ENCODE measurements around the gene SNX10. TPM values are rescaled to one million over a fixed set of nuclear protein-coding genes. Genes with fewer than 3 reads are reported as not detected.

Gene SNX10
- total and polyA plus RNA-seq, 5 experiments from 2014 or later, result 6.1 to 14.7 (median 10.9) TPM

GRCh38 chr7:26378016-26378415, 86.4 kb downstream of the SNX10 start:
- no peaks in the 10 kb centered on the region for H3K9me3 Mint-ChIP-seq
- H3K36me3 Mint-ChIP-seq, result peaks cover 3 to 6% (median 4%) of the 10 kb centered on the region in 3 donors
- DNase-seq (no peak), ATAC-seq (no peak)
- H3K27me3 Mint-ChIP-seq, result peaks cover 22 to 42% (median 28%) of the 10 kb centered on the region in 5 donors
- POLR2A ChIA-PET, result no interaction called here
- peaks cover 0 to 5% (median 3%) of the 10 kb centered on the region in 4 donors for H3K4me1 Mint-ChIP-seq
- no peak overlapping the region for H3K4me3 Mint-ChIP-seq
- no peak overlapping the region for H3K27ac Mint-ChIP-seq

GRCh38 chr7:26379711-26380110, 88.0 kb downstream of the SNX10 start:
- H3K27me3 Mint-ChIP-seq, result peaks cover 18 to 51% (median 24%) of the 10 kb centered on the region in 5 donors
- H3K9me3 Mint-ChIP-seq, result no peaks in the 10 kb centered on the region
- H3K4me1 Mint-ChIP-seq, result peaks cover 0 to 5% (median 3%) of the 10 kb centered on the region in 4 donors
- POLR2A ChIA-PET, result no interaction called here
- no peak for ATAC-seq
- H3K36me3 Mint-ChIP-seq, result no peaks in the 10 kb centered on the region
- DNase-seq, result no peak
- no peak overlapping the region for H3K4me3 Mint-ChIP-seq
- H3K27ac Mint-ChIP-seq, result no peak overlapping the region

GRCh38 chr7:26381476-26382353, 90.1 kb downstream of the SNX10 start:
- ATAC-seq (no peak), DNase-seq (no peak)
- POLR2A ChIA-PET, result no interaction called here
- Mint-ChIP-seq H3K27me3 (peaks cover 23 to 49% (median 28%) of the 10 kb centered on the region in 5 donors), H3K4me1 (peaks cover 0 to 5% (median 2%) of the 10 kb centered on the region in 4 donors), H3K36me3 (no peaks in the 10 kb centered on the region), H3K4me3 (no peak overlapping the region), H3K27ac (no peak overlapping the region), H3K9me3 (no peaks in the 10 kb centered on the region)

- H3K9me3 Mint-ChIP-seq, result no peaks in the 10 kb centered on the region
- POLR2A ChIA-PET, result no interaction called here
Measured at GRCh38 chr7:26385240-26385639, 93.6 kb downstream of the SNX10 start.

GRCh38 chr7:26387731-26388130, 96.1 kb downstream of the SNX10 start:
- DNase-seq, result no peak
- POLR2A ChIA-PET, result no interaction called here
- peaks cover 20 to 41% (median 25%) of the 10 kb centered on the region in 5 donors for H3K27me3 Mint-ChIP-seq

More at GRCh38 chr7:26385240-26385639, 93.6 kb downstream of the SNX10 start:
- DNase-seq, result no peak
- ATAC-seq, result no peak
- Mint-ChIP-seq H3K27me3 (peaks cover 18 to 33% (median 27%) of the 10 kb centered on the region in 5 donors), H3K4me3 (no peak overlapping the region), H3K27ac (no peak overlapping the region), H3K36me3 (no peaks in the 10 kb centered on the region), H3K4me1 (no peaks in the 10 kb centered on the region)

GRCh38 chr7:26388256-26388655, 96.6 kb downstream of the SNX10 start:
- H3K27me3 Mint-ChIP-seq, result peaks cover 20 to 42% (median 25%) of the 10 kb centered on the region in 5 donors
- no peak overlapping the region for H3K4me3 Mint-ChIP-seq
- ATAC-seq (no peak), DNase-seq (no peak)
- POLR2A ChIA-PET, result no interaction called here
- no peaks in the 10 kb centered on the region for H3K36me3 Mint-ChIP-seq
- no peaks in the 10 kb centered on the region for H3K9me3 Mint-ChIP-seq
- no peak overlapping the region for H3K27ac Mint-ChIP-seq
- no peaks in the 10 kb centered on the region for H3K4me1 Mint-ChIP-seq

More at GRCh38 chr7:26387731-26388130, 96.1 kb downstream of the SNX10 start:
- Mint-ChIP-seq H3K27ac (no peak overlapping the region), H3K9me3 (no peaks in the 10 kb centered on the region), H3K4me1 (no peaks in the 10 kb centered on the region), H3K36me3 (no peaks in the 10 kb centered on the region), H3K4me3 (no peak overlapping the region)
- no peak for ATAC-seq

GRCh38 chr7:26390016-26390415, 98.4 kb downstream of the SNX10 start:
- no peak for DNase-seq
- POLR2A ChIA-PET, result no interaction called here
- Mint-ChIP-seq H3K4me1 (no peaks in the 10 kb centered on the region), H3K27me3 (peaks cover 18 to 45% (median 27%) of the 10 kb centered on the region in 5 donors), H3K36me3 (no peaks in the 10 kb centered on the region), H3K4me3 (no peak overlapping the region), H3K9me3 (no peaks in the 10 kb centered on the region), H3K27ac (no peak overlapping the region)
- no peak for ATAC-seq

GRCh38 chr7:26393818-26394217, 102.2 kb downstream of the SNX10 start:
- Mint-ChIP-seq H3K27me3 (peaks cover 31 to 45% (median 43%) of the 10 kb centered on the region in 5 donors), H3K4me1 (peaks cover 5 to 10% (median 6%) of the 10 kb centered on the region in 4 donors), H3K36me3 (no peaks in the 10 kb centered on the region), H3K27ac (no peak overlapping the region), H3K4me3 (no peak overlapping the region), H3K9me3 (peaks cover 0 to 1% (median 0%) of the 10 kb centered on the region in 9 donors)
- POLR2A ChIA-PET, result no interaction called here
- DNase-seq (no peak), ATAC-seq (no peak)

GRCh38 chr7:26397332-26397731, 105.7 kb downstream of the SNX10 start:
- POLR2A ChIA-PET, result no interaction called here
- ATAC-seq (no peak), DNase-seq (no peak)
- peaks cover 8 to 20% (median 14%) of the 10 kb centered on the region in 4 donors for H3K4me1 Mint-ChIP-seq
- peak overlapping the region in 7 of 10 donors; percentile 23 to 85 (median 80) for H3K4me3 Mint-ChIP-seq
- peaks cover 36 to 49% (median 42%) of the 10 kb centered on the region in 5 donors for H3K27me3 Mint-ChIP-seq
- H3K27ac Mint-ChIP-seq, result no peak overlapping the region
- H3K36me3 Mint-ChIP-seq, result no peaks in the 10 kb centered on the region
- H3K9me3 Mint-ChIP-seq, result peaks cover 0 to 2% (median 0%) of the 10 kb centered on the region in 9 donors

- DNase-seq, result peak in 1 of 10 donors; percentile 2
- H3K4me3 Mint-ChIP-seq, result peak overlapping the region; percentile 74 to 85 (median 80)
- H3K27me3 Mint-ChIP-seq, result peaks cover 36 to 49% (median 42%) of the 10 kb centered on the region in 5 donors
- H3K27ac Mint-ChIP-seq, result no peak overlapping the region
- POLR2A ChIA-PET, result no interaction called here
- ATAC-seq, result peak; percentile 45 to 54
- peaks cover 8 to 20% (median 14%) of the 10 kb centered on the region in 4 donors for H3K4me1 Mint-ChIP-seq
- H3K36me3 Mint-ChIP-seq, result no peaks in the 10 kb centered on the region
- H3K9me3 Mint-ChIP-seq, result peaks cover 0 to 2% (median 0%) of the 10 kb centered on the region in 9 donors
Measured at GRCh38 chr7:26397796-26398426, 106.2 kb downstream of the SNX10 start.

- H3K36me3 Mint-ChIP-seq, result no peaks in the 10 kb centered on the region
- H3K9me3 Mint-ChIP-seq, result peaks cover 0 to 2% (median 0%) of the 10 kb centered on the region in 9 donors
- POLR2A ChIA-PET, result no interaction called here
- ATAC-seq, result peak; percentile 51 to 57
- H3K4me1 Mint-ChIP-seq, result peaks cover 8 to 20% (median 14%) of the 10 kb centered on the region in 4 donors
- H3K4me3 Mint-ChIP-seq, result peak overlapping the region in 8 of 10 donors; percentile 76 to 98 (median 84)
- peaks cover 35 to 48% (median 39%) of the 10 kb centered on the region in 5 donors for H3K27me3 Mint-ChIP-seq
- no peak for DNase-seq
- H3K27ac Mint-ChIP-seq, result no peak overlapping the region
Measured at GRCh38 chr7:26398427-26398755, 106.7 kb downstream of the SNX10 start.

GRCh38 chr7:26398756-26399509, 107.3 kb downstream of the SNX10 start:
- ATAC-seq, result peak; percentile 50 to 66
- Mint-ChIP-seq H3K9me3 (peaks cover 0 to 2% (median 0%) of the 10 kb centered on the region in 9 donors), H3K36me3 (no peaks in the 10 kb centered on the region), H3K4me1 (peaks cover 8 to 20% (median 14%) of the 10 kb centered on the region in 4 donors), H3K27ac (peak overlapping the region in 2 of 10 donors; percentile 53 to 86), H3K27me3 (peaks cover 31 to 47% (median 36%) of the 10 kb centered on the region in 5 donors), H3K4me3 (peak overlapping the region; percentile 85 to 98 (median 90))
- peak in 6 of 10 donors; percentile 0 to 24 (median 8) for DNase-seq
- POLR2A ChIA-PET, result no interaction called here

Measured in naive thymus-derived CD8-positive, alpha-beta T cell (primary cell).